ENCODE data around the gene SPOCK1.

- TF ChIP-seq MAX (IDR thresholded peaks at IDR 0.05; ENCODE audit: insufficient read depth, insufficient read length) (no peak), POLR2A (IDR thresholded peaks at IDR 0.05; ENCODE audit: low read depth, low read length) (no peak), EZH2 (IDR thresholded peaks at IDR 0.05; ENCODE audit: borderline replicate concordance, low read depth, low read length, severe bottlenecking) (no peak), POLR2AphosphoS5 (IDR thresholded peaks at IDR 0.05; ENCODE audit: insufficient read depth, low read depth, low read length) (no peak), JUN (IDR thresholded peaks at IDR 0.05; ENCODE audit: borderline replicate concordance, insufficient read depth, insufficient read length, low read depth) (no peak), GATA2 (IDR thresholded peaks at IDR 0.05; ENCODE audit: insufficient read depth, insufficient read length, low read depth, low read length) (no peak), MYC (IDR thresholded peaks at IDR 0.05; ENCODE audit: low read depth, low read length) (no peak)
- TF ChIP-seq, protein P1, sequence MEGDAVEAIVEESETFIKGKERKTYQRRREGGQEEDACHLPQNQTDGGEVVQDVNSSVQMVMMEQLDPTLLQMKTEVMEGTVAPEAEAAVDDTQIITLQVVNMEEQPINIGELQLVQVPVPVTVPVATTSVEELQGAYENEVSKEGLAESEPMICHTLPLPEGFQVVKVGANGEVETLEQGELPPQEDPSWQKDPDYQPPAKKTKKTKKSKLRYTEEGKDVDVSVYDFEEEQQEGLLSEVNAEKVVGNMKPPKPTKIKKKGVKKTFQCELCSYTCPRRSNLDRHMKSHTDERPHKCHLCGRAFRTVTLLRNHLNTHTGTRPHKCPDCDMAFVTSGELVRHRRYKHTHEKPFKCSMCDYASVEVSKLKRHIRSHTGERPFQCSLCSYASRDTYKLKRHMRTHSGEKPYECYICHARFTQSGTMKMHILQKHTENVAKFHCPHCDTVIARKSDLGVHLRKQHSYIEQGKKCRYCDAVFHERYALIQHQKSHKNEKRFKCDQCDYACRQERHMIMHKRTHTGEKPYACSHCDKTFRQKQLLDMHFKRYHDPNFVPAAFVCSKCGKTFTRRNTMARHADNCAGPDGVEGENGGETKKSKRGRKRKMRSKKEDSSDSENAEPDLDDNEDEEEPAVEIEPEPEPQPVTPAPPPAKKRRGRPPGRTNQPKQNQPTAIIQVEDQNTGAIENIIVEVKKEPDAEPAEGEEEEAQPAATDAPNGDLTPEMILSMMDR (IDR thresholded peaks at IDR 0.05; ENCODE audit: extremely low read depth in 1 of 2, insufficient read depth in 1 of 2, low read depth in 1 of 2, low read length in 2 of 2), result no peak
Measured at GRCh38 chr5:137036640-137037039, 462.5 kb downstream of the SPOCK1 start.

Measured in endothelial cell of umbilical vein (primary cell).